Stimulated activated CD8-positive, alpha-beta memory T cell treated with anti-CD3 and anti-CD28 coated beads, Interleukin-7, amount 100 ng/mL, for 1 hour (primary cell): ENCODE data around the gene LRBA.
"Not testable (repeated sequence)": the region's sequence is repeated elsewhere in the genome, so short reads cannot be mapped to it uniquely, and the experiment has no call there.

Source experiments
- DNase-seq, 2 donors: peaks; one replicate each; pipeline ENCODE4 v3.0.0-alpha.2; 2020; ENCODE audit warnings: low read depth in 2 of 2

The LRBA gene

DNA sequence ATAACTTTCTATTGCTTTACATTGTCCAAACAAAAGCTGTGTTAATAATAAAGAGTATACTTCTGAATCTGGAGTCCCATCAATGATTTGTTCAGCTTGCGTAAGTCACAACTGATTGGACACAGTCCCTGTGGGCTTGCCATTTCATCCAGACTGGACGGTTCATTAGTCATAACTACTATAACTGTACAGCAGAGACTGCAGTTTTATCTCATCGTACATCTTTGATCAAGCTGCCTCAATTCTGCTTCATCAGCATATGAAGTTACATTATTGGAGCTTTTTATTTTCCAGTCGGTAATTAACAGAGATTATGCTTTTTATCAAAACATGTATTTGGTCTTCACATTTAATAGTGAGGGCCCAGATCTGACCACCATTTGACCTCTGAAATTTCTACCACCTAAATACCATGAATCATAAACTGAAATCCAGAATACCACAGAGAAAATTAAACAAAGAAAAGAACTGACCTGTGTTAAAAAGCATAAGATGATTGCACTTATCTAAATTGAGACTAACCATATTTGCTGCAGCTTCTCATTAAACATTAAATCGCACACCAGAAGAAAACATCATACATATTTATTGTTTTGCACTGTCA is 445.6 kb downstream of the LRBA start:
- no peak for DNase-seq

DNA sequence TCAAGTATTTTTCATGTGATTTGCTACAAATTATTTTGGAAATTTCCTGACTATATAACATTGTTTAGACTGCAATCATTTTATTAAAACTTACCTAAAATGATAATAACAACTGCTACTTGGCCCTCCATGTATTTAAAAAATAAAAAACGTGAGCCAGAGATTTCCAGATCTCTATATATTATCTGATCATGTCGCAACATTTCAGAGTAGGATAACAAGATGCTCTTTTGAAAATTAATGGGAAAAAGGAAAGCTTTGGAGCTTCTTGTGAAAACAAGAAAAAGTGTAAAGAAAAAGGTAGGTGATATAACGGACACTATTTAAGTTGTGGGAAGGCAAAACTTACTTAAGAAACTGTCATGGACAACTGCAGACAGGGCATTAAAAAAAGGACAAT is 448.0 kb downstream of the LRBA start:
- DNase-seq: no peak

- not testable (repeated sequence) for DNase-seq
These were observed 450.1 kb downstream of the LRBA start for GRCh38 chr4:150564967-150565366.

DNA sequence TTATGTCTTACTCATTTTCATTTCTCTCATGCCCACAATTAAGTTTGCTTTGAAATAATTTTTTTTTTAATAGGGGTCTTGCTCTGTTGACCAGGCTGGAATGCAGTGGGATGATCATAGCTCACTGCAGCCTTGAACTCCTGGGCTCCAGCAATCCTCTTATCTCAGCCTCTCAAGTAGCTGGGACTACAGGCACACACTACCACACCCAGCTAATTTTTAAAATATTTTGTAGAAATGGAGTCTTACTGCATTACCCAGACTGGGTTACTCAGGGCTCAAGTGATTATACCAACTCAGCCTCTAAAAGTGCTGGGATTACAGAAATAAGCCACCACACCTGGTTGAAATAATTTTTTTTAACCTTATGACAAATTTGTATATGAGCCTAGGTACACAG is 452.3 kb downstream of the LRBA start:
- no peak for DNase-seq

GRCh38 chr4:150562250-150562649 is 452.8 kb downstream of the LRBA start:
- DNase-seq: no peak

GRCh38 chr4:150561143-150561737 is 453.8 kb downstream of the LRBA start:
- DNase-seq: no peak

DNA sequence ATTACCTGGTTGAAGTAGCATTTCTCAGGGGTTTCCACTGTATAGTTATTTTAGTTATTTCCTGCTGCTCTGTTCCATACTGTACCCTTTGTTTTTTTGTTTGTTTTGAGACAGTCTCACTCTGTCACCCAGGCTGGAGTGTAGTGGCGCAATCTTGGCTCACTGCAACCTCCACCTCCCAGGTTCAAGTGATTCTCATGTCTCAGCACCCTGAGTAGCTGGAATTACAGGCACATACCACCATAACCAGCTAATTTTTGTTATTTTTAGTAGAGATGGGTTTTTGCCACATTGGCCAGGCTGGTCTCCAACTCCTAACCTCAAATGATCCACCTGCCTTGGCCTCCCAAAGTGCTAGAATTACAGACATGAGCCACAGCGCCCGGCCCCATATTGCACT is 457.3 kb downstream of the LRBA start:
- not testable (repeated sequence) for DNase-seq

DNA sequence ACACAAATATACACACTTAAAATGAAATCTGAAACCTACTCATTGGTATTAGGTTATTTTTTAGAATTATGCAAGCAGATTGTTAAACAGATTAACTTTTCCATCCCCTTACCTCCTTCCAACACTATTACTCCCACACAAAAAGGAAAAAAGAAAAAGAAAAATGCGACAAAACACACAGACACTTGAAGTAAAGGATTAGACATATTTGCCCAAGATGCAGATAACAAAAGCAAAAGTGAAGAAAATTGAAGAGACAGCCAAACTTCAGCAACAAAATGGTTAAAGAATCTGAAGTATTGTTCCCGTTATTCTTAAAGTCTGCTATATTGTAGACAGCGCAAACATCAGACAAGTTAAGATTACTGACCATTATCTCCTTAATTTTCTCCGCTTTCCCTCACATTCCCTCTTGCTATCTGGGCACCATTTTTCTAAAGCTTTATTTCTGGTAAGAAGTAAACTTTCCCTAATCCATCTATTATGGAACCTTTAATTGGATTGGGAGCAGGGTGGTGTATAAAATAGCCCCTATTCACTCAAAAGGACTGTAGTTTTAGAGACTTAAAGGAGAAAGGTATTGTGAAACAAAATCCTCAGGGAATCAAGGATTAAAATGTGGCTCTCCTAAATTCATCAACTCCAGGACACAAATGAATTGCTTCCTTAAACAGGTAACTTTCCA is 467.8 kb downstream of the LRBA start:
- no peak for DNase-seq

DNA sequence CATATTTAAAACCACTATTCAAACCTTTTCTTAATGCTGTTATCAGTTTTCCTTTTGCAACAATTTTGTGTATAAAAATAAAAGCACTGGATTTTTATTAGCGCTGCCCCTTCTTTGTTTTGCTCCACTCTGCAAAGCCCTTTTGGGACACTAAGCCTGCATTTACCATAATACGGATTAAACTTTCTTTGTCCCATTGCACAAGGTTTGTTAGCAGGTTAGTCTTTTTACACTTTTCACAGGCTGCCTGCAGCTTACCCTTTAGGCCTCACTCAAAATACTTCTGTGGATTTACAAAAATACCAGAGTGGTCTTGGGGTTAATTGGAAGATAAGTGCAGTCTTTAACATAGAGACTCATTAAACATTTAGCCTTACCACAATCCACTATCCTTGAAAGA is 468.8 kb downstream of the LRBA start:
- DNase-seq: no peak

DNA sequence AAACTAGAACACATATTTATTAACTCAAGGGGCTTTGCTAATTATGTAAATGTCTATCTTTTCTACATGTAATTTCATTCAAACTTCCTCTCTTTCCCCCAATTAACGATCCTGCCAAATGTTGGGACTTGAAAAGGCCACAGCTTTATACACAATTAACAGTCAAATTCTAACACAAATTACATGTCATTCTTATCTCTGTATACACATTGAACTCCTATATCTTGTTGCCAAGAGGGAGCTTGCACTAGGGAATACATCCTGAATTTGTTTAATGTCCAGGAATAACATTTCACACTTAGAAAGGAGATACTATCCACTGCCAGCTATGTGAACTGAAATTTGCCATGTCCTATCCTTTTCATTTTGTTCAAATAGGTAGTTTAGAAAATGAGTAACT is 472.0 kb downstream of the LRBA start:
- no peak for DNase-seq

GRCh38 chr4:150541681-150542080 is 473.4 kb downstream of the LRBA start:
- no peak for DNase-seq

DNA sequence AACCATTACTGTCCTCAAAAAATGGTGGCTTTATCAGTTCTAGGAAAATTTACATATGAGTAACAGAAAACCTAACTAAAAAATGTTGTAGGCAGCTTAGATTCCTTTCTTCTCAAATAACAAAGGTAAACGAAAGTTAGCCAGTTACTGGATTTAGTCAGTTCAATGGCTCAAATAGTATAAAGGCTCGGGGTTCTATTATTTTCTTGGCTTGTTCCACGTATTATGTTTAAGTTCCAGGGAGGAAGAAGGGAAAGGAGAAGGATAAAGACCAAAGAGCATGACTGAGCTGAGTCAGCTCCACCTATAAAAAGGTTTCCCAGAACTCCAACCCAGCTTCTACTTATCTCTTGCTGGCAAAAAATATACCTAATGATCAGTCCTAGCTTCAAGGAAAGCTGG is 474.1 kb downstream of the LRBA start:
- no peak for DNase-seq

- no peak for DNase-seq
These were observed 474.5 kb downstream of the LRBA start for GRCh38 chr4:150540536-150540935.

GRCh38 chr4:150537911-150538310 is 477.2 kb downstream of the LRBA start:
- DNase-seq: not testable (repeated sequence)

DNA sequence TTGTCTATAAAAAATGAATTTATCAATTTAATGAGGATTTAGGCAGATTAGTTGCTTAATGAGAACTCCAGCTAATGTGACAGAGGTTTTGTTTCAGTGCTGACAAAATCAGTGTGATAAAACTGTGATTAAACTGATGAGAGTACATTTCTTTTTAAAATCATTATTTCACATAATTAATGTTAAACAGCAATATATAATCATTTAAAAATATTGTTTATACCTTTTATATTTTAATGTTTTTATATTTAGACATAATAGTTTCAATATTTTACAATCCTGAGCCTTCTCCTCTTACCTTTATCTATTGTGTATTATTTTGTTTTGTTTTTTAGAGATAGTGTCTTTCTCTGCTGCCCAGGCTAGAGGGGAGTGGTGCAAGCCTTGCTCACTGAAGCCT is 480.3 kb downstream of the LRBA start:
- DNase-seq: no peak

DNA sequence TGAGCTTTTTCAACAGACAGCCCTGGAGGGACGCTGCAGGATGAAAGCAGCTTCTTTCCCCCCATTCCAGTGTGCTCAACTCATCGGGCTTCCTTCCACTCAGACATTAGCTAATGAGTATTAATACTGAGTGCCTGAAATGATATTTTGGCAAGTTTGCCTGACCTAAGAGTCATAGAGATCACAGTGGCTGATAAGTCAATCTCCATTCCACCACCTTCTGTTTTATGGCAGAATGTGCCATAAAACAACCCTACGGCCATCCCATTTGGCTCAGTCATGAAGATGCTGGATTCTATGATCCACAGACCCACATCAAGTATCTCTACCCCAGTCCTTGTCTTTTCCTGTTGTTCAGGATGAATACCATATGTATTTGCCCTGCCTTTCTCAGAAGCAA is 481.4 kb downstream of the LRBA start:
- no peak for DNase-seq

- no peak for DNase-seq
These were observed 489.7 kb downstream of the LRBA start for GRCh38 chr4:150525321-150525868.

DNA sequence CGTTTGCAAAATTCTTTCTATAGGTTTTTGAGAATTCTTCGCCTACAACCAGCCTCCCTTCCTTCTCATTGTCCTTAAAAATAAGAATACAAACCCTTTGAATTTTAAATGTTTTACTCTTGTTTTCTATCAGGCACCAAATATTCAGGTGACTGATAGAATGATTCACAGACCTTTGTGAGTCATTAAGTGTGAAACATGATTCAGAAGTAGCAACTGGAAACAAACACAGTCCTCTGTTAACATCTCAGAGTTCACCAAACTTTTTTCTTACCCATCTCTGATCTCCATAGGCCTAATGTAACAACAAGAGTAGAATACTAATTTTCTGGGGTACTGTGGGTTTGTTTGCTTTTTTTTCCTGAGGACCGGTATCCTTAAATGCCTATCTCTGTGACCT is 496.5 kb downstream of the LRBA start:
- DNase-seq: no peak

- no peak for DNase-seq
These were observed 499.9 kb downstream of the LRBA start for GRCh38 chr4:150515135-150515534.

GRCh38 chr4:150514709-150515108 is 500.4 kb downstream of the LRBA start:
- DNase-seq: no peak

GRCh38 chr4:150510176-150510865 is 504.8 kb downstream of the LRBA start:
- no peak for DNase-seq

GRCh38 chr4:150507656-150508055 is 507.4 kb downstream of the LRBA start:
- DNase-seq: not testable (repeated sequence)

DNA sequence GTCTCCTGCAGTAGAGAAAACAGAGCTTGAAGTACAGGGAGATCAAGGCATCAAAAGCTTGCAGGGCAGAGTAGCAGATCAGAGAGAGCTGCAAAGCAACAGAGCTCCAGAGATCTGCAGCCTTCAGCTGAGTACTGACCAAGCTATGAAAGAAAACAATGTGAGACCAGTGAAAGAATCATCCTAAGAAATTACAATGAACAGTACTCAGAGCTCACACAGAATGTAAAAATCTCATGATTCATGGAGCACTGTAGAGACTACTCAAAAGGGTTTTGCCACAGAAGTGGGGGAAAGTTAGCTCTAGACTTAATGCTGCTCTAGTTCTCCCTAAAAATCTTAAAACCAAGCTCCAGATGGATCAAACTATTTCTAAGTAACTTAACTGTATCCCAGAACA is 513.1 kb downstream of the LRBA start:
- no peak for DNase-seq
